Stimulated activated CD8-positive, alpha-beta memory T cell treated with anti-CD3 and anti-CD28 coated beads, Interleukin-15, amount 100 ng/mL, for 48 hours (primary cell): ENCODE measurements around the gene LSM5.

ENCODE experiments used
- DNase-seq, 2 donors: peaks; one replicate each; pipeline ENCODE4 v3.0.0-alpha.2; 2020; ENCODE audit warnings: low read depth in 2 of 2

The LSM5 gene

GRCh38 chr7:32462451-32462850 lies 27.7 kb downstream of the LSM5 start:
- no peak for DNase-seq

GRCh38 chr7:32461484-32461883 lies 28.7 kb downstream of the LSM5 start:
- DNase-seq: no peak

- DNase-seq: no peak
Observed at GRCh38 chr7:32459788-32460187, 30.4 kb downstream of the LSM5 start.

- DNase-seq: no peak
Observed at GRCh38 chr7:32458025-32458424, 32.2 kb downstream of the LSM5 start.

- DNase-seq: no peak
Observed at GRCh38 chr7:32453341-32454011, 36.7 kb downstream of the LSM5 start.

GRCh38 chr7:32447218-32447617 lies 43.0 kb downstream of the LSM5 start:
- DNase-seq: no peak

GRCh38 chr7:32436146-32436928 lies 53.8 kb downstream of the LSM5 start:
- DNase-seq: no peak
